Measurements from ENCODE around the gene MFSD2A. TPM values are rescaled to one million over a fixed set of nuclear protein-coding genes. Genes with fewer than 3 reads are reported as not detected.
A peak's percentile ranks its signal among the peaks of the same experiment; 100 is the strongest.
"Not testable (repeated sequence)": the region's sequence is repeated elsewhere in the genome, so short reads cannot be mapped to it uniquely, and the experiment has no call there.

Gene MFSD2A
- polyA plus RNA-seq, 1 donor from 2014 or later = 1.5 TPM

- no peaks in the 10 kb centered on the region for H3K27me3 Mint-ChIP-seq
- no peaks in the 10 kb centered on the region for H3K9me3 Mint-ChIP-seq
- no peak overlapping the region for H3K4me3 Mint-ChIP-seq
- no peak overlapping the region for H3K27ac Mint-ChIP-seq
- peaks cover 0 to 11% (median 7%) of the 10 kb centered on the region in 3 donors for H3K4me1 Mint-ChIP-seq
- no peaks in the 10 kb centered on the region for H3K36me3 Mint-ChIP-seq
These were observed 35.5 kb downstream of the MFSD2A start for GRCh38 chr1:39990428-39990827.

GRCh38 chr1:39992234-39992633, 37.3 kb downstream of the MFSD2A start:
- Mint-ChIP-seq H3K4me1 (peaks cover 12 to 24% (median 15%) of the 10 kb centered on the region in 3 donors), H3K27ac (no peak overlapping the region), H3K4me3 (no peak overlapping the region), H3K36me3 (no peaks in the 10 kb centered on the region), H3K9me3 (no peaks in the 10 kb centered on the region), H3K27me3 (no peaks in the 10 kb centered on the region)

- H3K4me3 Mint-ChIP-seq = no peak overlapping the region
- H3K4me1 Mint-ChIP-seq = peaks cover 12 to 24% (median 15%) of the 10 kb centered on the region in 3 donors
- no peak overlapping the region for H3K27ac Mint-ChIP-seq
- H3K9me3 Mint-ChIP-seq = no peaks in the 10 kb centered on the region
- no peaks in the 10 kb centered on the region for H3K36me3 Mint-ChIP-seq
- H3K27me3 Mint-ChIP-seq = no peaks in the 10 kb centered on the region
These were observed 37.9 kb downstream of the MFSD2A start for GRCh38 chr1:39992888-39993287.

- peak overlapping the region in 1 of 3 donors; percentile 62 for H3K27ac Mint-ChIP-seq
These were observed 41.0 kb downstream of the MFSD2A start for GRCh38 chr1:39995973-39996393.

GRCh38 chr1:39996396-39997004, 41.6 kb downstream of the MFSD2A start:
- Mint-ChIP-seq H3K27me3 (no peaks in the 10 kb centered on the region), H3K4me3 (peak overlapping the region in 3 of 4 donors; percentile 24 to 75 (median 49)), H3K27ac (peak overlapping the region in 1 of 3 donors; percentile 62)

More at GRCh38 chr1:39995973-39996393, 41.0 kb downstream of the MFSD2A start:
- Mint-ChIP-seq H3K4me1 (peaks cover 15 to 27% (median 19%) of the 10 kb centered on the region in 3 donors), H3K36me3 (no peaks in the 10 kb centered on the region), H3K9me3 (no peaks in the 10 kb centered on the region), H3K4me3 (peak overlapping the region in 3 of 4 donors; percentile 24 to 71 (median 49)), H3K27me3 (no peaks in the 10 kb centered on the region)

GRCh38 chr1:40001456-40001855, 46.5 kb downstream of the MFSD2A start:
- Mint-ChIP-seq H3K27ac (no peak overlapping the region), H3K36me3 (peaks cover 3% of the 10 kb centered on the region)

More at GRCh38 chr1:39996396-39997004, 41.6 kb downstream of the MFSD2A start:
- Mint-ChIP-seq H3K36me3 (no peaks in the 10 kb centered on the region), H3K4me1 (peaks cover 21 to 32% (median 24%) of the 10 kb centered on the region in 3 donors), H3K9me3 (no peaks in the 10 kb centered on the region)

GRCh38 chr1:40003156-40004093, 48.5 kb downstream of the MFSD2A start:
- H3K27ac Mint-ChIP-seq = no peak overlapping the region
- peaks cover 40 to 46% (median 45%) of the 10 kb centered on the region in 3 donors for H3K4me1 Mint-ChIP-seq
- peaks cover 0 to 5% (median 2%) of the 10 kb centered on the region in 3 donors for H3K9me3 Mint-ChIP-seq
- H3K36me3 Mint-ChIP-seq = peaks cover 3% of the 10 kb centered on the region
- H3K4me3 Mint-ChIP-seq = peak overlapping the region in 3 of 4 donors; percentile 17 to 90 (median 88)
- no peaks in the 10 kb centered on the region for H3K27me3 Mint-ChIP-seq

More at GRCh38 chr1:40001456-40001855, 46.5 kb downstream of the MFSD2A start:
- H3K27me3 Mint-ChIP-seq = no peaks in the 10 kb centered on the region
- H3K4me3 Mint-ChIP-seq = peak overlapping the region in 2 of 4 donors; percentile 76 to 78
- H3K4me1 Mint-ChIP-seq = peaks cover 46% of the 10 kb centered on the region in 3 donors
- H3K9me3 Mint-ChIP-seq = peaks cover 0 to 5% (median 2%) of the 10 kb centered on the region in 3 donors

GRCh38 chr1:40004857-40005256, 49.9 kb downstream of the MFSD2A start:
- Mint-ChIP-seq H3K27ac (peak overlapping the region in 1 of 3 donors; percentile 67), H3K27me3 (no peaks in the 10 kb centered on the region), H3K4me3 (peak overlapping the region in 1 of 4 donors; percentile 51), H3K36me3 (peaks cover 3% of the 10 kb centered on the region), H3K9me3 (peaks cover 0 to 5% (median 2%) of the 10 kb centered on the region in 3 donors), H3K4me1 (peaks cover 46 to 48% (median 47%) of the 10 kb centered on the region in 3 donors)

- not testable (repeated sequence) for H3K9me3 Mint-ChIP-seq, H3K27me3 Mint-ChIP-seq, H3K36me3 Mint-ChIP-seq
- Mint-ChIP-seq H3K4me1 (peaks cover 31 to 41% (median 32%) of the 10 kb centered on the region in 3 donors), H3K4me3 (peak overlapping the region in 1 of 4 donors; percentile 27), H3K27ac (peak overlapping the region in 1 of 3 donors; percentile 39)
These were observed 52.6 kb downstream of the MFSD2A start for GRCh38 chr1:40007481-40008034.

- Mint-ChIP-seq H3K4me3 (no peak overlapping the region), H3K27me3 (no peaks in the 10 kb centered on the region), H3K4me1 (peaks cover 14 to 25% (median 15%) of the 10 kb centered on the region in 3 donors), H3K9me3 (peaks cover 0 to 2% (median 0%) of the 10 kb centered on the region in 3 donors), H3K27ac (peak overlapping the region in 1 of 3 donors; percentile 5), H3K36me3 (peaks cover 4% of the 10 kb centered on the region)
These were observed 56.3 kb downstream of the MFSD2A start for GRCh38 chr1:40011198-40011597.

GRCh38 chr1:40014253-40014706, 59.3 kb downstream of the MFSD2A start:
- peak overlapping the region in 2 of 4 donors; percentile 33 to 38 for H3K4me3 Mint-ChIP-seq
- H3K36me3 Mint-ChIP-seq = peaks cover 7% of the 10 kb centered on the region
- H3K27ac Mint-ChIP-seq = peak overlapping the region in 1 of 3 donors; percentile 31
- peaks cover 0 to 2% (median 0%) of the 10 kb centered on the region in 3 donors for H3K9me3 Mint-ChIP-seq
- peaks cover 9 to 22% (median 10%) of the 10 kb centered on the region in 3 donors for H3K4me1 Mint-ChIP-seq
- H3K27me3 Mint-ChIP-seq = no peaks in the 10 kb centered on the region

- H3K4me3 Mint-ChIP-seq = peak overlapping the region in 2 of 4 donors; percentile 33 to 38
These were observed 60.1 kb downstream of the MFSD2A start for GRCh38 chr1:40014812-40015594.

GRCh38 chr1:40017951-40018575, 63.1 kb downstream of the MFSD2A start:
- Mint-ChIP-seq H3K9me3 (peaks cover 0 to 2% (median 0%) of the 10 kb centered on the region in 3 donors), H3K27ac (no peak overlapping the region), H3K4me1 (peaks cover 6 to 15% (median 8%) of the 10 kb centered on the region in 3 donors), H3K4me3 (no peak overlapping the region), H3K27me3 (no peaks in the 10 kb centered on the region), H3K36me3 (peaks cover 3% of the 10 kb centered on the region)

More at GRCh38 chr1:40014812-40015594, 60.1 kb downstream of the MFSD2A start:
- Mint-ChIP-seq H3K27ac (no peak overlapping the region), H3K4me1 (peaks cover 6 to 16% (median 8%) of the 10 kb centered on the region in 3 donors), H3K27me3 (no peaks in the 10 kb centered on the region), H3K36me3 (peaks cover 7% of the 10 kb centered on the region), H3K9me3 (peaks cover 0 to 2% (median 0%) of the 10 kb centered on the region in 3 donors)
